Hepatocyte (in vitro differentiated cells): ENCODE results near the gene CUTA.

Experiments used
- EZH2 ChIP-seq: fragments of 200-600 bp; sonication (generic); IDR thresholded peaks from 2 replicates; pipeline ENCODE4 v1.6.1; 2016; ENCODE audit warnings: antibody characterized with exemption, mild to moderate bottlenecking, borderline replicate concordance
- EZH2phosphoT487 ChIP-seq: fragments of 200-600 bp; sonication (generic); IDR thresholded peaks from one replicate; pipeline ENCODE4 v1.6.1; 2018; ENCODE audit warnings: antibody characterized with exemption, mild to moderate bottlenecking, low read depth, moderate library complexity; ENCODE audit not compliant: unreplicated experiment, severe bottlenecking
- TF ChIP-seq, protein P1 (sequence below): fragments of 200-600 bp; sonication (generic); IDR thresholded peaks from 2 replicates; pipeline ENCODE4 v1.5.1; 2016; ENCODE audit warnings: antibody characterized with exemption, mild to moderate bottlenecking; ENCODE audit not compliant: poor library complexity

DNA sequence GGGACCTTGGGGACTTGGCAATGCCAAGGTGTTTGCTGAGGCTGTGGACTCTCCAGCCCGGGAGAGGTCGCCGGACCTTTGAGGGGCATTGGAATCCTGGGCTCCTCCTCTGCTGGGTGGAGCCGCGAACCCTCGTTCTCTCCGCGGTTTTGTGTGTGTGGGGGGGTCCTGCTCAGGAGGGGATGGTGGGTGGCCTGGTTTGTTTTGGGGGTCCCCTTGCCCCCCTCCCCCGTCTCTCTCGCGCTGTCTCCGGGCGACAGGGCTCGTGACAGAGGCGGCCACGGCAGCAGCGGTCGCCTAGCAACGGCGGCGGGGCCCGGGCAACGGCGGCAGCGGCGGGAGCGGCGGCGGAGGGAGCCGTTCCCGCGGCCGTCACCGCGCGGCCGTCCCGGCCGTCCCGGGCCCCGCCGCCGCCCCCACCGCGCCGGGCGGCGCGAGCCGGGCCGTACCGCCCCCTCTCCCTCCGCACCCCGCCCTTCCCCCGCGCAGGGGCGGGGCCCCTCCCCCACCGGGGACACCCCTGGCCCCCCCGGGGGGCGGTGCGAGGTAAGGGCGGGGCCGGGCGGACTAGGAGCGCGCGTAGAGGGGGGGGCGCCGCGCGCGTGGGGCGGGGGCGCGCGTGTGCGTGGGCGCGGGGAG, 9.8 kb upstream of the CUTA start:
- TF ChIP-seq, protein P1, sequence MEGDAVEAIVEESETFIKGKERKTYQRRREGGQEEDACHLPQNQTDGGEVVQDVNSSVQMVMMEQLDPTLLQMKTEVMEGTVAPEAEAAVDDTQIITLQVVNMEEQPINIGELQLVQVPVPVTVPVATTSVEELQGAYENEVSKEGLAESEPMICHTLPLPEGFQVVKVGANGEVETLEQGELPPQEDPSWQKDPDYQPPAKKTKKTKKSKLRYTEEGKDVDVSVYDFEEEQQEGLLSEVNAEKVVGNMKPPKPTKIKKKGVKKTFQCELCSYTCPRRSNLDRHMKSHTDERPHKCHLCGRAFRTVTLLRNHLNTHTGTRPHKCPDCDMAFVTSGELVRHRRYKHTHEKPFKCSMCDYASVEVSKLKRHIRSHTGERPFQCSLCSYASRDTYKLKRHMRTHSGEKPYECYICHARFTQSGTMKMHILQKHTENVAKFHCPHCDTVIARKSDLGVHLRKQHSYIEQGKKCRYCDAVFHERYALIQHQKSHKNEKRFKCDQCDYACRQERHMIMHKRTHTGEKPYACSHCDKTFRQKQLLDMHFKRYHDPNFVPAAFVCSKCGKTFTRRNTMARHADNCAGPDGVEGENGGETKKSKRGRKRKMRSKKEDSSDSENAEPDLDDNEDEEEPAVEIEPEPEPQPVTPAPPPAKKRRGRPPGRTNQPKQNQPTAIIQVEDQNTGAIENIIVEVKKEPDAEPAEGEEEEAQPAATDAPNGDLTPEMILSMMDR = no peak
- TF ChIP-seq EZH2 (no peak), EZH2phosphoT487 (no peak)
